HepG2 (cell line): ENCODE measurements around the gene TRIM42. TPM values are rescaled to one million over a fixed set of nuclear protein-coding genes. Genes with fewer than 3 reads are reported as not detected.

Experiments used
- ATAC-seq: fragments of 200-7000 bp; cut with Tn5 transposase; 3 replicates; pipeline ENCODE4 v1.9.1; 2020; ENCODE audit warnings: mild to moderate bottlenecking, moderate library complexity
- BruUV-seq: library from RNA; stranded (reverse); fragments of 400-500 nt; replicated peaks from 2 replicates; lab custom pipeline; 2021; lab: Mats Ljungman, UMichigan
- CTCF ChIA-PET: fragments of 300-600 bp; formaldehyde crosslinking; extraction: SDS; loops from one replicate; lab custom pipeline; 2021; ENCODE audit warnings: low total read pairs, inconsistent platforms, low intra/inter-chr PET ratio; lab: Yijun Ruan, JAX
- POLR2A ChIA-PET: fragments of 350-600 bp; sonication (Branson Sonifier 250); formaldehyde crosslinking; loops from one replicate; lab custom pipeline; 2020; ENCODE audit warnings: antibody characterized with exemption, inconsistent platforms; lab: Yijun Ruan, JAX
- DNase-seq: peaks from one replicate; pipeline ENCODE4 v3.0.0-alpha.2; 2015; ENCODE audit warnings: low spot score
- FAIRE-seq: peaks from 3 replicates; lab custom pipeline; 2011; peaks lifted over from hg19 to GRCh38; lab: Jason Lieb, UNC
- H2AFZ ChIP-seq: one replicate; pipeline ENCODE4 v1.6.1; 2011; ENCODE audit warnings: low read length, inconsistent platforms
- H3K27ac ChIP-seq: fragments of 300-600 bp; 3 replicates; pipeline ENCODE4 v1.8.0; 2011; ENCODE audit warnings: mixed run types, mild to moderate bottlenecking, mixed read lengths, low read length, inconsistent platforms; ENCODE audit not compliant: insufficient read depth; ENCODE audit errors: extremely low read length
- H3K27me3 ChIP-seq, 2 experiments: fragments of 200-600 bp in 1 of 2; 2 replicates in 1 of 2; 3 replicates in 1 of 2; pipeline versions ENCODE4 v1.6.0 to v1.8.0; 2011; ENCODE audit warnings: low read length in 2 of 2, mild to moderate bottlenecking in 2 of 2, moderate library complexity in 2 of 2, inconsistent platforms in 1 of 2; ENCODE audit not compliant: insufficient read depth in 2 of 2, control insufficient read depth in 1 of 2
- H3K36me3 ChIP-seq, 2 experiments: fragments of 200-600 bp in 1 of 2; replicated peaks in 1 of 2; 2 replicates in 1 of 2; 3 replicates in 1 of 2; pipeline versions ENCODE4 v1.5.1 to v1.8.0; 2011; ENCODE audit warnings: low read length in 2 of 2, inconsistent platforms in 1 of 2; ENCODE audit not compliant: insufficient read depth in 2 of 2, control insufficient read depth in 1 of 2
- H3K4me1 ChIP-seq: 2 replicates; pipeline ENCODE4 v1.5.1; 2012; ENCODE audit warnings: low read length, inconsistent platforms; ENCODE audit not compliant: insufficient read depth
- H3K4me2 ChIP-seq: 2 replicates; pipeline ENCODE4 v1.6.0; 2011; ENCODE audit warnings: low read depth, low read length, inconsistent platforms
- H3K4me3 ChIP-seq, 3 experiments: fragments of 200-600 bp in 1 of 3; sonication (generic), shearing (Covaris generic) in 1 of 3; replicated peaks in 1 of 3; 2 replicates each; pipeline ENCODE4 v1.5.1; 2011 to 2016; ENCODE audit warnings: low read length in 3 of 3, inconsistent platforms in 2 of 3, low read depth in 2 of 3, mild to moderate bottlenecking in 2 of 3, control low read depth in 1 of 3, mixed read lengths in 1 of 3; ENCODE audit not compliant: insufficient read depth in 1 of 3
- H3K79me2 ChIP-seq: one replicate; pipeline ENCODE4 v1.6.1; 2011; ENCODE audit warnings: low read length, inconsistent platforms; ENCODE audit not compliant: insufficient read depth
- H3K9ac ChIP-seq: 2 replicates; pipeline ENCODE4 v1.6.0; 2011; ENCODE audit warnings: mild to moderate bottlenecking, low read depth, low read length, inconsistent platforms; ENCODE audit not compliant: insufficient read depth
- H3K9me3 ChIP-seq: 2 replicates; pipeline ENCODE4 v1.5.1; 2012; ENCODE audit warnings: mild to moderate bottlenecking, low read length
- H4K20me1 ChIP-seq: 2 replicates; pipeline ENCODE4 v1.6.0; 2011; ENCODE audit warnings: inconsistent platforms, mild to moderate bottlenecking, low read length, moderate library complexity; ENCODE audit not compliant: insufficient read depth
- ATM ChIP-seq: fragments of 450-650 bp; IDR thresholded peaks from 2 replicates; pipeline ENCODE4 v1.7.1; 2017; ENCODE audit warnings: mild to moderate bottlenecking, borderline replicate concordance
- CCDC6 ChIP-seq: sonication (generic); formaldehyde crosslinking; IDR thresholded peaks from 2 replicates; pipeline ENCODE4 v1.8.1; 2022; ENCODE audit warnings: mild to moderate bottlenecking, missing genetic modification reagents, moderate library complexity
- ELF3 ChIP-seq: IDR thresholded peaks from 2 replicates; pipeline ENCODE4 v1.6.1; 2016; ENCODE audit warnings: missing genetic modification reagents, missing compliant biosample characterization
- HDAC2 ChIP-seq: sonication (generic); formaldehyde crosslinking; IDR thresholded peaks from 2 replicates; pipeline ENCODE4 v1.4.0; 2020; ENCODE audit warnings: missing genetic modification reagents
- IKZF1 ChIP-seq: fragments of 450-650 bp; IDR thresholded peaks from 2 replicates; pipeline ENCODE4 v1.7.1; 2016
- NFE2 ChIP-seq: sonication (generic); formaldehyde crosslinking; IDR thresholded peaks from 2 replicates; pipeline ENCODE4 v1.4.0; 2020; ENCODE audit warnings: missing genetic modification reagents
- NFIC ChIP-seq: IDR thresholded peaks from 2 replicates; pipeline ENCODE4 v1.6.1; 2012; ENCODE audit warnings: mild to moderate bottlenecking, low read length, inconsistent platforms
- RBFOX2 ChIP-seq: fragments of 200-400 bp; formaldehyde crosslinking; IDR thresholded peaks from 2 replicates; pipeline ENCODE4 v1.6.1; 2017; ENCODE audit warnings: low read depth, mild to moderate bottlenecking, low read length
- SIX1 ChIP-seq: sonication (generic); formaldehyde crosslinking; IDR thresholded peaks from 2 replicates; pipeline ENCODE4 v1.4.0; 2020; ENCODE audit warnings: missing genetic modification reagents, borderline replicate concordance
- ZNF101 ChIP-seq: sonication (generic); formaldehyde crosslinking; IDR thresholded peaks from 2 replicates; pipeline ENCODE4 v1.4.0; 2020; ENCODE audit warnings: mild to moderate bottlenecking, low read depth, missing genetic modification reagents, borderline replicate concordance
- ZNF232 ChIP-seq: sonication (generic); formaldehyde crosslinking; IDR thresholded peaks from 2 replicates; pipeline ENCODE4 v1.4.0; 2020; ENCODE audit warnings: missing genetic modification reagents, borderline replicate concordance
- ZNF510 ChIP-seq: sonication (generic); formaldehyde crosslinking; IDR thresholded peaks from 2 replicates; pipeline ENCODE4 v1.4.0; 2020; ENCODE audit warnings: low read depth, mild to moderate bottlenecking, missing genetic modification reagents
- ZNF547 ChIP-seq: sonication (generic); formaldehyde crosslinking; IDR thresholded peaks from 2 replicates; pipeline ENCODE4 v1.5.1; 2020; ENCODE audit warnings: mild to moderate bottlenecking, missing genetic modification reagents
- WGBS: methylation state at CpG from one replicate; pipeline ENCODE4 v1.1.6; 2017; ENCODE audit warnings: low lambda C conversion rate; 5-methylcytosine and 5-hydroxymethylcytosine counted together
- in situ Hi-C: cut with HindIII; loops from 2 replicates; pipeline ENCODE4 v1.10.0; 2017; ENCODE audit warnings: low pct_unique_long_range_greater_than_20kb; ENCODE audit not compliant: extremely low pct_ligation_motif_present
- intact Hi-C: fragments of 100-400 bp; cut with micrococcal nuclease; formaldehyde crosslinking; loops from one replicate; pipeline ENCODE4 v1.10.0; 2022; ENCODE audit not compliant: unreplicated experiment
- polyA plus RNA-seq, 8 experiments: library from polyadenylated mRNA; depleted of rRNA in 3 of 8; stranded (reverse) in 7 of 8; unstranded in 1 of 8; fragments of >200 nt; fragmentation: Illumina TruSeq in 4 of 8; extraction: Trizol in 4 of 8; gene quantifications; 2 replicates each; pipeline versions ENCODE4 v1.2.1 to v1.2.3, GENCODE V29; 2011 to 2016; ENCODE audit warnings: low read depth in 4 of 8, missing spikeins in 1 of 8, mixed read lengths in 1 of 8; ENCODE audit not compliant: insufficient read depth in 1 of 8
- total RNA-seq, 5 experiments: library from RNA; depleted of rRNA; stranded (reverse); fragments of >200 nt; fragmentation: Illumina TruSeq; extraction: Trizol; gene quantifications; 2 replicates each; pipeline ENCODE4 v1.2.3, GENCODE V29; 2016; ENCODE audit warnings: low read depth in 1 of 5
- TF ChIP-seq, protein P1 (sequence below): sonication (generic); formaldehyde crosslinking; IDR thresholded peaks from 2 replicates; pipeline ENCODE4 v1.8.1; 2023; ENCODE audit warnings: mild to moderate bottlenecking, missing genetic modification reagents, borderline replicate concordance
- TF ChIP-seq, protein P2 (sequence below): sonication (generic); formaldehyde crosslinking; IDR thresholded peaks from 2 replicates; pipeline ENCODE4 v1.5.1; 2020; ENCODE audit warnings: missing genetic modification reagents, mild to moderate bottlenecking, borderline replicate concordance
- TF ChIP-seq, protein P3 (sequence below): sonication (generic); formaldehyde crosslinking; IDR thresholded peaks from 2 replicates; pipeline ENCODE4 v1.5.0; 2020; ENCODE audit warnings: mild to moderate bottlenecking, missing genetic modification reagents, borderline replicate concordance

TRIM42 gene
- total and polyA plus RNA-seq, 2 of the 13 experiments (the other 11 are each of a cell fraction or from before 2014, with no cell fraction given), result not detected

DNA sequence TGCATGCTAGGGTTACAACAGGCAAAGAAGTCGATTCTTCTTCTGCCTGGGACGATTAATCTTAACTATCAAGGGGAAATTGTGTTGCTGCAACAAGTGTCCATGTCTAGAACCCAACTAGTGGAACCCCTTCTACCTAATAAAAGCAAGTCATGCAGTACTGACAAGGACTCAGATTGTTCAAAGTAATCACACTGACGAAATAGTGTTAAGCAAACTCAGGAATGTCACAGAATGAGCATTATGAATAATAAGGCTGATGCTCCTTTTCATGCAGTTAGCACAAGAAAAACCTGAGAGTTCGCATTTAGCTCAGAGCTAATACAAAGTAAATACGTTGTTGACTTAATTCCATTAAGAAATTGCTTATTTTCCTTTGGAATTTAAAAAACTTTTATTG, 47.5 kb upstream of the TRIM42 start:
- no peak for FAIRE-seq
- TF ChIP-seq, protein P1, sequence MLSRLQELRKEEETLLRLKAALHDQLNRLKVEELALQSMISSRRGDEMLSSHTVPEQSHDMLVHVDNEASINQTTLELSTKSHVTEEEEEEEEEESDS, result no peak
- TF ChIP-seq IKZF1 (no peak), CCDC6 (CRISPR knock-in tag) (no peak), NFE2 (CRISPR knock-in tag) (no peak), RBFOX2 (no peak), SIX1 (CRISPR knock-in tag) (no peak), ZNF547 (CRISPR knock-in tag) (no peak), ELF3 (CRISPR knock-in tag) (no peak), ATM (no peak), ZNF101 (no peak), NFIC (no peak), ZNF510 (CRISPR knock-in tag) (no peak), ZNF232 (no peak), HDAC2 (CRISPR knock-in tag) (no peak)
- TF ChIP-seq, protein P2, sequence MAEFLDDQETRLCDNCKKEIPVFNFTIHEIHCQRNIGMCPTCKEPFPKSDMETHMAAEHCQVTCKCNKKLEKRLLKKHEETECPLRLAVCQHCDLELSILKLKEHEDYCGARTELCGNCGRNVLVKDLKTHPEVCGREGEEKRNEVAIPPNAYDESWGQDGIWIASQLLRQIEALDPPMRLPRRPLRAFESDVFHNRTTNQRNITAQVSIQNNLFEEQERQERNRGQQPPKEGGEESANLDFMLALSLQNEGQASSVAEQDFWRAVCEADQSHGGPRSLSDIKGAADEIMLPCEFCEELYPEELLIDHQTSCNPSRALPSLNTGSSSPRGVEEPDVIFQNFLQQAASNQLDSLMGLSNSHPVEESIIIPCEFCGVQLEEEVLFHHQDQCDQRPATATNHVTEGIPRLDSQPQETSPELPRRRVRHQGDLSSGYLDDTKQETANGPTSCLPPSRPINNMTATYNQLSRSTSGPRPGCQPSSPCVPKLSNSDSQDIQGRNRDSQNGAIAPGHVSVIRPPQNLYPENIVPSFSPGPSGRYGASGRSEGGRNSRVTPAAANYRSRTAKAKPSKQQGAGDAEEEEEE (CRISPR knock-in tag), result no peak
- TF ChIP-seq, protein P3, sequence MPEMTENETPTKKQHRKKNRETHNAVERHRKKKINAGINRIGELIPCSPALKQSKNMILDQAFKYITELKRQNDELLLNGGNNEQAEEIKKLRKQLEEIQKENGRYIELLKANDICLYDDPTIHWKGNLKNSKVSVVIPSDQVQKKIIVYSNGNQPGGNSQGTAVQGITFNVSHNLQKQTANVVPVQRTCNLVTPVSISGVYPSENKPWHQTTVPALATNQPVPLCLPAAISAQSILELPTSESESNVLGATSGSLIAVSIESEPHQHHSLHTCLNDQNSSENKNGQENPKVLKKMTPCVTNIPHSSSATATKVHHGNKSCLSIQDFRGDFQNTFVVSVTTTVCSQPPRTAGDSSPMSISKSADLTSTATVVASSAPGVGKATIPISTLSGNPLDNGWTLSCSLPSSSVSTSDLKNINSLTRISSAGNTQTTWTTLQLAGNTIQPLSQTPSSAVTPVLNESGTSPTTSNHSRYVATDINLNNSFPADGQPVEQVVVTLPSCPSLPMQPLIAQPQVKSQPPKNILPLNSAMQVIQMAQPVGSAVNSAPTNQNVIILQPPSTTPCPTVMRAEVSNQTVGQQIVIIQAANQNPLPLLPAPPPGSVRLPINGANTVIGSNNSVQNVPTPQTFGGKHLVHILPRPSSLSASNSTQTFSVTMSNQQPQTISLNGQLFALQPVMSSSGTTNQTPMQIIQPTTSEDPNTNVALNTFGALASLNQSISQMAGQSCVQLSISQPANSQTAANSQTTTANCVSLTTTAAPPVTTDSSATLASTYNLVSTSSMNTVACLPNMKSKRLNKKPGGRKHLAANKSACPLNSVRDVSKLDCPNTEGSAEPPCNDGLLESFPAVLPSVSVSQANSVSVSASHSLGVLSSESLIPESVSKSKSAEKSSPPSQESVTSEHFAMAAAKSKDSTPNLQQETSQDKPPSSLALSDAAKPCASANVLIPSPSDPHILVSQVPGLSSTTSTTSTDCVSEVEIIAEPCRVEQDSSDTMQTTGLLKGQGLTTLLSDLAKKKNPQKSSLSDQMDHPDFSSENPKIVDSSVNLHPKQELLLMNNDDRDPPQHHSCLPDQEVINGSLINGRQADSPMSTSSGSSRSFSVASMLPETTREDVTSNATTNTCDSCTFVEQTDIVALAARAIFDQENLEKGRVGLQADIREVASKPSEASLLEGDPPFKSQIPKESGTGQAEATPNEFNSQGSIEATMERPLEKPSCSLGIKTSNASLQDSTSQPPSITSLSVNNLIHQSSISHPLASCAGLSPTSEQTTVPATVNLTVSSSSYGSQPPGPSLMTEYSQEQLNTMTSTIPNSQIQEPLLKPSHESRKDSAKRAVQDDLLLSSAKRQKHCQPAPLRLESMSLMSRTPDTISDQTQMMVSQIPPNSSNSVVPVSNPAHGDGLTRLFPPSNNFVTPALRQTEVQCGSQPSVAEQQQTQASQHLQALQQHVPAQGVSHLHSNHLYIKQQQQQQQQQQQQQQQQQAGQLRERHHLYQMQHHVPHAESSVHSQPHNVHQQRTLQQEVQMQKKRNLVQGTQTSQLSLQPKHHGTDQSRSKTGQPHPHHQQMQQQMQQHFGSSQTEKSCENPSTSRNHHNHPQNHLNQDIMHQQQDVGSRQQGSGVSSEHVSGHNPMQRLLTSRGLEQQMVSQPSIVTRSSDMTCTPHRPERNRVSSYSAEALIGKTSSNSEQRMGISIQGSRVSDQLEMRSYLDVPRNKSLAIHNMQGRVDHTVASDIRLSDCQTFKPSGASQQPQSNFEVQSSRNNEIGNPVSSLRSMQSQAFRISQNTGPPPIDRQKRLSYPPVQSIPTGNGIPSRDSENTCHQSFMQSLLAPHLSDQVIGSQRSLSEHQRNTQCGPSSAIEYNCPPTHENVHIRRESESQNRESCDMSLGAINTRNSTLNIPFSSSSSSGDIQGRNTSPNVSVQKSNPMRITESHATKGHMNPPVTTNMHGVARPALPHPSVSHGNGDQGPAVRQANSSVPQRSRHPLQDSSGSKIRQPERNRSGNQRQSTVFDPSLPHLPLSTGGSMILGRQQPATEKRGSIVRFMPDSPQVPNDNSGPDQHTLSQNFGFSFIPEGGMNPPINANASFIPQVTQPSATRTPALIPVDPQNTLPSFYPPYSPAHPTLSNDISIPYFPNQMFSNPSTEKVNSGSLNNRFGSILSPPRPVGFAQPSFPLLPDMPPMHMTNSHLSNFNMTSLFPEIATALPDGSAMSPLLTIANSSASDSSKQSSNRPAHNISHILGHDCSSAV, result no peak
- no peak for DNase-seq
- H3K4me3 ChIP-seq, result no peak overlapping the region
- no peaks in the 10 kb centered on the region for H3K4me1 ChIP-seq
- CTCF ChIA-PET, result no interaction called here
- no peaks in the 10 kb centered on the region for H3K27me3 ChIP-seq
- no peaks in the 10 kb centered on the region for H4K20me1 ChIP-seq
- ATAC-seq, result no peak
- H3K4me2 ChIP-seq, result no peak overlapping the region
- no peak overlapping the region for H3K9ac ChIP-seq
- no peaks in the 10 kb centered on the region for H3K36me3 ChIP-seq
- H3K79me2 ChIP-seq, result no peaks in the 10 kb centered on the region
- no peak overlapping the region for H2AFZ ChIP-seq
- H3K27ac ChIP-seq, result no peak overlapping the region
- in situ Hi-C loops, result loop anchor here (10.0 kb wide), 1 partner anchor 104 kb away; no protein-coding TSS in a partner anchor
- intact Hi-C loops, result no loop called here
- H3K9me3 ChIP-seq, result no peaks in the 10 kb centered on the region
- 22% methylated on average over 5 of the region's 5 CpGs for WGBS
- POLR2A ChIA-PET, result no interaction called here
- BruUV-seq, result no TSS peak
